Measurements from ENCODE around the gene TRHDE. TPM values are rescaled to one million over a fixed set of nuclear protein-coding genes. Genes with fewer than 3 reads are reported as not detected.

The TRHDE gene
- total RNA-seq, 1 experiment from 2014 or later, result not detected

GRCh38 chr12:72499244-72499643 lies 227.1 kb downstream of the TRHDE start:
- no peak overlapping the region for H3K4me3 Mint-ChIP-seq (ENCODE audit: unreplicated experiment)
- no peak for TF ChIP-seq CTCF (IDR thresholded peaks at IDR 0.05; ENCODE audit: unreplicated experiment)
- no peaks in the 10 kb centered on the region for H3K9me3 Mint-ChIP-seq (ENCODE audit: unreplicated experiment)
- POLR2A ChIA-PET, result no interaction called here
- no peaks in the 10 kb centered on the region for H3K4me1 Mint-ChIP-seq (ENCODE audit: insufficient read depth, unreplicated experiment)
- CTCF ChIA-PET, result interaction anchor here (1.7 kb wide), 1 partner anchor 13 kb away, joined by 3 read pairs; no protein-coding TSS in a partner anchor
- no TSS peak for BruUV-seq (replicated peaks)
- no peaks in the 10 kb centered on the region for H3K36me3 Mint-ChIP-seq (ENCODE audit: insufficient read depth, unreplicated experiment)
- no peak overlapping the region for H3K27ac Mint-ChIP-seq (ENCODE audit: low read depth, unreplicated experiment)
- DNase-seq (ENCODE audit: unreplicated experiment), result peak; percentile 1
- H3K27me3 Mint-ChIP-seq (ENCODE audit: insufficient read depth, unreplicated experiment), result no peaks in the 10 kb centered on the region
- intact Hi-C loops (cut with micrococcal nuclease), result no loop called here

GRCh38 chr12:72502546-72502945 lies 230.4 kb downstream of the TRHDE start:
- no peak overlapping the region for H3K27ac Mint-ChIP-seq (ENCODE audit: low read depth, unreplicated experiment)
- no peaks in the 10 kb centered on the region for H3K27me3 Mint-ChIP-seq (ENCODE audit: insufficient read depth, unreplicated experiment)
- no peaks in the 10 kb centered on the region for H3K9me3 Mint-ChIP-seq (ENCODE audit: unreplicated experiment)
- CTCF ChIA-PET, result no interaction called here
- no peak for DNase-seq (ENCODE audit: unreplicated experiment)
- no peaks in the 10 kb centered on the region for H3K4me1 Mint-ChIP-seq (ENCODE audit: insufficient read depth, unreplicated experiment)
- no TSS peak for BruUV-seq (replicated peaks)
- no peaks in the 10 kb centered on the region for H3K36me3 Mint-ChIP-seq (ENCODE audit: insufficient read depth, unreplicated experiment)
- POLR2A ChIA-PET, result no interaction called here
- intact Hi-C loops (cut with micrococcal nuclease), result no loop called here
- no peak overlapping the region for H3K4me3 Mint-ChIP-seq (ENCODE audit: unreplicated experiment)
- TF ChIP-seq CTCF (IDR thresholded peaks at IDR 0.05; ENCODE audit: unreplicated experiment), result no peak

- BruUV-seq (replicated peaks), result no TSS peak
- no peaks in the 10 kb centered on the region for H3K27me3 Mint-ChIP-seq (ENCODE audit: insufficient read depth, unreplicated experiment)
- no peaks in the 10 kb centered on the region for H3K36me3 Mint-ChIP-seq (ENCODE audit: insufficient read depth, unreplicated experiment)
- H3K9me3 Mint-ChIP-seq (ENCODE audit: unreplicated experiment), result no peaks in the 10 kb centered on the region
- intact Hi-C loops (cut with micrococcal nuclease), result no loop called here
- H3K4me3 Mint-ChIP-seq (ENCODE audit: unreplicated experiment), result no peak overlapping the region
- no peak overlapping the region for H3K27ac Mint-ChIP-seq (ENCODE audit: low read depth, unreplicated experiment)
- ChIA-PET CTCF (interaction anchor here (1.0 kb wide), 1 partner anchor 16 kb away, joined by 3 read pairs; no protein-coding TSS in a partner anchor), POLR2A (no interaction called here)
- H3K4me1 Mint-ChIP-seq (ENCODE audit: insufficient read depth, unreplicated experiment), result no peaks in the 10 kb centered on the region
- TF ChIP-seq CTCF (IDR thresholded peaks at IDR 0.05; ENCODE audit: unreplicated experiment), result no peak
- no peak for DNase-seq (ENCODE audit: unreplicated experiment)
These were observed 233.1 kb downstream of the TRHDE start for GRCh38 chr12:72505227-72505626.

DNA sequence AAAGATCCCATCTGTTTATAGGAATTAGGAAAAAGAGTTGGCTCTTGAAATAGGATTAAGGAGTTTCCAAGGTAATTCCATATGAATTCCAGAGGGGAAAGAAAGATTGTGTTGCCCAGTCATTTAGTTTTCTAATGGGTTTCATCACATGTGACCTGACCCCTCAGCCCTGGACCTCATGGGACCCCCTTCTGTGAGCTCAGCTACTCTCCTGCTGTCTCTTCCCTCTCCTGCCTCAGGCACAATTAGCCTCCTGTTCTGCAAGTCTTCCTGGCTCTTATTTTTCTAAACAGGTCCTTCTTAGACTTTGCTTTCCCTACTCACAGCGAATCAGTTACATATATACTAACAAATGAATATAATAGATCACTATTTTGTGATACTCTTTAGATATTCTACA lies 237.7 kb downstream of the TRHDE start:
- Mint-ChIP-seq H3K27me3 (ENCODE audit: insufficient read depth, unreplicated experiment) (no peaks in the 10 kb centered on the region), H3K9me3 (ENCODE audit: unreplicated experiment) (no peaks in the 10 kb centered on the region), H3K36me3 (ENCODE audit: insufficient read depth, unreplicated experiment) (no peaks in the 10 kb centered on the region), H3K27ac (ENCODE audit: low read depth, unreplicated experiment) (no peak overlapping the region), H3K4me3 (ENCODE audit: unreplicated experiment) (no peak overlapping the region), H3K4me1 (ENCODE audit: insufficient read depth, unreplicated experiment) (no peaks in the 10 kb centered on the region)
- TF ChIP-seq CTCF (IDR thresholded peaks at IDR 0.05; ENCODE audit: unreplicated experiment), result no peak
- BruUV-seq (replicated peaks), result no TSS peak
- POLR2A ChIA-PET, result no interaction called here
- CTCF ChIA-PET, result no interaction called here
- intact Hi-C loops (cut with micrococcal nuclease), result no loop called here
- DNase-seq (ENCODE audit: unreplicated experiment), result no peak

All from MCF 10A (cell line).